OCI-LY7 (cell line): ENCODE measurements around the gene TASP1. TPM values are rescaled to one million over a fixed set of nuclear protein-coding genes. Genes with fewer than 3 reads are reported as not detected.

ENCODE experiments used
- BruUV-seq: library from RNA; stranded (reverse); fragments of 400-500 nt; replicated peaks from 2 replicates; lab custom pipeline; 2021; lab: Mats Ljungman, UMichigan
- CTCF ChIA-PET: fragments of 300-600 bp; sonication (Branson Sonifier 250); formaldehyde crosslinking; loops from one replicate; lab custom pipeline; 2022; ENCODE audit warnings: antibody characterized with exemption; ENCODE audit not compliant: unreplicated experiment; lab: Charles Lee
- POLR2A ChIA-PET: fragments of 300-600 bp; sonication (Branson Sonifier 250); formaldehyde crosslinking; loops from one replicate; lab custom pipeline; 2022; ENCODE audit warnings: antibody characterized with exemption; lab: Charles Lee
- DNase-seq: peaks from one replicate; pipeline ENCODE4 v3.0.0-alpha.2; 2015; ENCODE audit warnings: low spot score
- H2AFZ ChIP-seq: fragments of 200-600 bp; sonication (generic), shearing (Covaris generic); 2 replicates; pipeline ENCODE4 v1.6.1; 2014; ENCODE audit warnings: mild to moderate bottlenecking, antibody characterized with exemption, low read length, moderate library complexity
- H3K27ac ChIP-seq: fragments of 200-600 bp; sonication (generic); 2 replicates; pipeline ENCODE4 v1.5.1; 2014; ENCODE audit warnings: mixed run types, low read depth, mild to moderate bottlenecking, moderate library complexity, low read length, inconsistent platforms; ENCODE audit not compliant: poor library complexity, severe bottlenecking
- H3K36me3 ChIP-seq: fragments of 200-600 bp; sonication (generic); 2 replicates; pipeline ENCODE4 v1.6.1; 2014; ENCODE audit warnings: mild to moderate bottlenecking, antibody characterized with exemption, low read length, moderate library complexity, mixed read lengths; ENCODE audit not compliant: insufficient read depth
- H3K4me1 ChIP-seq: fragments of 200-600 bp; sonication (generic); 2 replicates; pipeline ENCODE4 v1.5.1; 2014; ENCODE audit warnings: mild to moderate bottlenecking, low read length; ENCODE audit not compliant: insufficient read depth, poor library complexity, severe bottlenecking
- H3K4me2 ChIP-seq: fragments of 200-600 bp; sonication (generic); 2 replicates; pipeline ENCODE4 v1.6.1; 2014; ENCODE audit warnings: mild to moderate bottlenecking, low read length
- H3K4me3 ChIP-seq: fragments of 200-600 bp; sonication (generic); 2 replicates; pipeline ENCODE4 v1.5.1; 2014; ENCODE audit warnings: mild to moderate bottlenecking, low read depth, low read length; ENCODE audit not compliant: poor library complexity, severe bottlenecking
- H3K79me2 ChIP-seq: fragments of 200-600 bp; sonication (generic); 2 replicates; pipeline ENCODE4 v1.6.1; 2016; ENCODE audit warnings: low read depth, mild to moderate bottlenecking, low read length, moderate library complexity, mixed read lengths; ENCODE audit not compliant: insufficient read depth
- H3K9me2 ChIP-seq: fragments of 200-600 bp; sonication (generic); 2 replicates; pipeline ENCODE4 v1.6.1; 2016; ENCODE audit warnings: mild to moderate bottlenecking, low read length, mixed read lengths; ENCODE audit not compliant: insufficient read depth
- H3K9me3 ChIP-seq: fragments of 200-600 bp; sonication (generic); 2 replicates; pipeline ENCODE4 v1.6.1; 2014; ENCODE audit warnings: mild to moderate bottlenecking, mixed run types, low read length, mixed read lengths
- H4K20me1 ChIP-seq: fragments of 200-600 bp; sonication (generic); 2 replicates; pipeline ENCODE4 v1.6.1; 2014; ENCODE audit warnings: mild to moderate bottlenecking, antibody characterized with exemption, low read length, moderate library complexity, mixed read lengths; ENCODE audit not compliant: insufficient read depth
- CTCF ChIP-seq: fragments of 200-600 bp; sonication (generic); conservative IDR thresholded peaks from 2 replicates; pipeline ENCODE4 v1.5.1; 2014; ENCODE audit warnings: mild to moderate bottlenecking, antibody characterized with exemption, low read length, moderate library complexity, mixed read lengths
- EZH2phosphoT487 ChIP-seq: fragments of 200-600 bp; sonication (generic); IDR thresholded peaks from 2 replicates; pipeline ENCODE4 v1.6.1; 2018; ENCODE audit warnings: low read depth, borderline replicate concordance, mild to moderate bottlenecking, mixed run types, antibody characterized with exemption, low read length, moderate library complexity, mixed read lengths
- intact Hi-C: fragments of 100-400 bp; cut with micrococcal nuclease; formaldehyde crosslinking; loops from one replicate; pipeline ENCODE4 v1.10.0; 2022; ENCODE audit not compliant: unreplicated experiment
- total RNA-seq, 2 experiments: library from RNA; depleted of rRNA in 1 of 2; stranded (reverse); fragments of >200 nt in 1 of 2; shearing (Covaris generic) in 1 of 2; gene quantifications; 2 replicates each; pipeline ENCODE4 v1.2.3, GENCODE V29; 2014 to 2022

The TASP1 gene
- total RNA-seq, 2 experiments from 2014 or later: 12.9 to 15.5 TPM

- TF ChIP-seq CTCF (no peak), EZH2phosphoT487 (no peak)
- Histone ChIP-seq H3K9me2 (no peaks in the 10 kb centered on the region), H3K79me2 (no peaks in the 10 kb centered on the region), H3K4me3 (no peak overlapping the region), H3K27ac (no peak overlapping the region), H3K36me3 (no peaks in the 10 kb centered on the region), H3K9me3 (no peaks in the 10 kb centered on the region), H3K4me2 (no peak overlapping the region), H3K4me1 (no peaks in the 10 kb centered on the region), H4K20me1 (no peaks in the 10 kb centered on the region), H2AFZ (no peak overlapping the region)
- DNase-seq: no peak
- CTCF ChIA-PET: no interaction called here
- BruUV-seq: no TSS peak
- intact Hi-C loops: loop anchor here (5.0 kb wide), 1 partner anchor 317 kb away; no protein-coding TSS in a partner anchor
- POLR2A ChIA-PET: no interaction called here
Observed at GRCh38 chr20:13455713-13456112, 183.0 kb downstream of the TASP1 start.

- TF ChIP-seq EZH2phosphoT487: no peak
- no peak for TF ChIP-seq CTCF
- BruUV-seq: no TSS peak
- POLR2A ChIA-PET: no interaction called here
Observed at GRCh38 chr20:13453367-13453766, 185.4 kb downstream of the TASP1 start.

DNA sequence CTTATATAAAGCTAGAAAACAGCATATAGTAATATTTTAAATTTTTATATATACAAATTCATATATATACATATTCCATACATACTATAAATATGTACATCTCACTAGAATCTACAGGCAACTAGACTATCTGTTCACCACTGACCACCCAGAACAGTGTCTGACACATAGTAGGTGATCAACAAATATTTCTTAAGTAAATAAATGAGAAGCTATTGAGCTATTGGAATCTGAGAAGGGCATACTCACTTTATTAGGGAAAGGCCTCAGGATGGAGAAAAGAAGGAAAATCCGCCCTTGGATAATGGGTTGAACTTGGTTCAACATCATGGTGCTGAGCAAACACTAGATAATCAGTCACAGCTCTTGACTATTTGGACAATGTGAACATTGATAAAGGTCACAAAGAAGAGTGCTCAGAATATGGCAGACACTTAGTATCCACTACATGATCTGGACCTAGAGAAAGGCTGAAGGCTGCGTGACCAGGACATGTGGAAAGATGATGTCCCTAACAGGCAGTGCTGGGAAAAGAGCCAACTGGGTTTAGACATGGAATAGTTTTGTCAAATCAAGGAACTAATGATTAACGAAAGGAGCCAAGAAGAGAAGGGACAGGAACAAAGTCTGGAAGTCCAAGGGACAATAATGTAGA, 186.1 kb downstream of the TASP1 start:
- Histone ChIP-seq H3K4me1 (no peaks in the 10 kb centered on the region), H3K9me2 (no peaks in the 10 kb centered on the region), H4K20me1 (no peaks in the 10 kb centered on the region), H3K4me2 (no peak overlapping the region), H3K79me2 (no peaks in the 10 kb centered on the region), H3K4me3 (no peak overlapping the region), H3K27ac (no peak overlapping the region), H3K9me3 (no peaks in the 10 kb centered on the region), H2AFZ (no peak overlapping the region), H3K36me3 (no peaks in the 10 kb centered on the region)
- CTCF ChIA-PET: no interaction called here
- no peak for DNase-seq
- TF ChIP-seq EZH2phosphoT487 (no peak), CTCF (no peak)
- no TSS peak for BruUV-seq
- POLR2A ChIA-PET: interaction anchor here (0.6 kb wide), 1 partner anchor 695 kb away, joined by 3 read pairs; no protein-coding TSS in a partner anchor
- intact Hi-C loops: no loop called here

More at GRCh38 chr20:13453367-13453766, 185.4 kb downstream of the TASP1 start:
- Histone ChIP-seq H3K9me3 (no peaks in the 10 kb centered on the region), H4K20me1 (no peaks in the 10 kb centered on the region), H3K4me1 (no peaks in the 10 kb centered on the region), H3K4me2 (no peak overlapping the region), H3K36me3 (no peaks in the 10 kb centered on the region), H3K79me2 (no peaks in the 10 kb centered on the region), H3K9me2 (no peaks in the 10 kb centered on the region), H3K27ac (no peak overlapping the region), H2AFZ (no peak overlapping the region), H3K4me3 (no peak overlapping the region)
- CTCF ChIA-PET: no interaction called here
- DNase-seq: no peak
- intact Hi-C loops: no loop called here
